Adrenal gland (tissue), 5 donors: ENCODE data around the gene ANO2.

Experiments
- CTCF ChIP-seq, 6 experiments: fragments of 450-650 bp in 4 of 6; fragments of 200-600 bp in 2 of 6; sonication (generic) in 1 of 6; IDR thresholded peaks; 1 replicate in 5 of 6; 2 replicates in 1 of 6; pipeline versions ENCODE4 v1.5.1 to v1.8.0; 2016 to 2021; ENCODE audit warnings: antibody characterized with exemption in 6 of 6, mild to moderate bottlenecking in 2 of 6, moderate library complexity in 1 of 6
- POLR2A ChIP-seq, 2 donors: fragments of 450-650 bp; IDR thresholded peaks; one replicate each; pipeline ENCODE4 v1.6.1; 2017; ENCODE audit warnings: antibody characterized with exemption in 2 of 2, mild to moderate bottlenecking in 2 of 2, moderate library complexity in 1 of 2
- donor health status: DM: no; HTN: no; CAD: no.

DNA sequence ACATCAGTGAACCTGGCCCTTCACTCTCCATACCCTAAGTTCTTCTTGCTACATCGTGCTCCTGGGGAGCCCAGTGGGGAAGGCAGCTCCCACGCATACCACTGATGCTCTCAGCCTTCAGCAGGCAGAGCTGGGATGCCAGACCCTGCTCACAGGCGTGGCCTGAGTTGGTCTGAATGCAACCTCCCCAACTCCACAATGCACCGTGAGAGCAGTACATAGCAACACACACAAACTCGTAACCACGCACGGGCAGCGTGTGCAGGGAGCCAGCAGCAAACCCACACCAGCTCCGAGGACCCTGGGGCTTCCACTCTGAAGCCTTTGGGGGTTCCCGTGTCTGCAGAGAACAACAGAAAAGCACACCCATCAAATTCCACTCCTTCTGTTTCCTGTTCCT lies 37.3 kb downstream of the ANO2 start:
- TF ChIP-seq CTCF (IDR thresholded peaks at IDR 0.05): no peak
- no peak for TF ChIP-seq POLR2A (IDR thresholded peaks at IDR 0.05)
